Measurements from ENCODE around the gene AOAH. TPM values are rescaled to one million over a fixed set of nuclear protein-coding genes. Genes with fewer than 3 reads are reported as not detected.

The AOAH gene
- total and polyA plus RNA-seq, 2 of the 13 experiments (the other 11 are each of a cell fraction or from before 2014, with no cell fraction given): not detected

GRCh38 chr7:36487756-36488336 lies 236.4 kb downstream of the AOAH start (continued):
- TF ChIP-seq ZNF180 (CRISPR knock-in tag; IDR thresholded peaks at IDR 0.05; ENCODE audit: borderline replicate concordance, low read depth) (no peak), PPARG (CRISPR knock-in tag; conservative IDR thresholded peaks at IDR 0.05) (no peak), PRMT3 (CRISPR knock-in tag; IDR thresholded peaks at IDR 0.05; ENCODE audit: borderline replicate concordance, low read depth) (no peak), NFE2 (CRISPR knock-in tag; IDR thresholded peaks at IDR 0.05) (no peak), ZNF333 (CRISPR knock-in tag; IDR thresholded peaks at IDR 0.05; ENCODE audit: borderline replicate concordance) (no peak), TEF (CRISPR knock-in tag; IDR thresholded peaks at IDR 0.05) (no peak), ZNF782 (CRISPR knock-in tag; IDR thresholded peaks at IDR 0.05; ENCODE audit: borderline replicate concordance) (no peak), UBTF (CRISPR knock-in tag; IDR thresholded peaks at IDR 0.05) (no peak), ZNF275 (CRISPR knock-in tag; IDR thresholded peaks at IDR 0.05; ENCODE audit: borderline replicate concordance) (no peak), SMC3 (IDR thresholded peaks at IDR 0.05; ENCODE audit: low read length) (peak; percentile 93), HOXA7 (CRISPR knock-in tag; IDR thresholded peaks at IDR 0.05) (no peak), ZMYM2 (CRISPR knock-in tag; IDR thresholded peaks at IDR 0.05) (no peak), STAG1 (CRISPR knock-in tag; IDR thresholded peaks at IDR 0.05) (peak; percentile 96), ADNP (CRISPR knock-in tag; IDR thresholded peaks at IDR 0.05) (no peak), BATF2 (CRISPR knock-in tag; IDR thresholded peaks at IDR 0.05) (no peak), ELF4 (CRISPR knock-in tag; IDR thresholded peaks at IDR 0.05; ENCODE audit: borderline replicate concordance) (no peak), PRDM4 (CRISPR knock-in tag; IDR thresholded peaks at IDR 0.05; ENCODE audit: borderline replicate concordance) (no peak), ZNF10 (CRISPR knock-in tag; IDR thresholded peaks at IDR 0.05; ENCODE audit: borderline replicate concordance, low read depth) (no peak), ERF (CRISPR knock-in tag; IDR thresholded peaks at IDR 0.05) (no peak)

Measured in HepG2 (cell line).